Vagina (tissue), 2 donors: ENCODE results near the gene TMIGD3.

Experiments
- CTCF ChIP-seq, 3 experiments: fragments of 450-650 bp in 2 of 3; fragments of 200-600 bp in 1 of 3; sonication (generic) in 1 of 3; IDR thresholded peaks; one replicate each; pipeline ENCODE4 v1.5.1; 2017 to 2019; ENCODE audit warnings: antibody characterized with exemption in 3 of 3, mild to moderate bottlenecking in 2 of 3, moderate library complexity in 2 of 3
- POLR2A ChIP-seq, 2 donors: fragments of 450-650 bp; IDR thresholded peaks; one replicate each; pipeline ENCODE4 v1.6.1; 2017; ENCODE audit warnings: antibody characterized with exemption in 2 of 2, mild to moderate bottlenecking in 2 of 2, moderate library complexity in 2 of 2
- POLR2AphosphoS5 ChIP-seq, 2 donors: sonication (generic); formaldehyde crosslinking; IDR thresholded peaks; one replicate each; pipeline ENCODE4 v1.9.0; 2017; ENCODE audit warnings: antibody characterized with exemption in 2 of 2, mild to moderate bottlenecking in 2 of 2, low read depth in 1 of 2; ENCODE audit not compliant: insufficient read depth in 1 of 2

GRCh38 chr1:111471538-111471937 is 31.9 kb downstream of the TMIGD3 start:
- TF ChIP-seq CTCF (IDR thresholded peaks at IDR 0.05) = no peak
- no peak for TF ChIP-seq POLR2A (IDR thresholded peaks at IDR 0.05)
- no peak for TF ChIP-seq POLR2AphosphoS5 (IDR thresholded peaks at IDR 0.05; ENCODE audit: insufficient read depth in 1 of 2, low read depth in 1 of 2)
